HEK293T (cell line): ENCODE data around the gene WWOX.

Experiments
- CTCF ChIA-PET: fragments of 350-600 bp; formaldehyde crosslinking; extraction: SDS; loops from one replicate; lab custom pipeline; 2021; ENCODE audit warnings: antibody characterized with exemption, inconsistent platforms; lab: Yijun Ruan, JAX
- POLR2A ChIA-PET: fragments of 350-600 bp; formaldehyde crosslinking; extraction: SDS; loops from one replicate; lab custom pipeline; 2020; ENCODE audit warnings: antibody characterized with exemption, inconsistent platforms; lab: Yijun Ruan, JAX
- DNase-seq: peaks from one replicate; pipeline ENCODE4 v3.0.0; 2012; ENCODE audit warnings: mixed read lengths; ENCODE audit errors: extremely low spot score
- ARNT ChIP-seq: fragments of 450-650 bp; IDR thresholded peaks from 2 replicates; pipeline ENCODE4 v1.6.1; 2017; ENCODE audit warnings: mild to moderate bottlenecking
- BHLHE40 ChIP-seq: fragments of 450-650 bp; IDR thresholded peaks from 2 replicates; pipeline ENCODE4 v1.6.1; 2016; ENCODE audit warnings: mild to moderate bottlenecking, moderate library complexity, borderline replicate concordance
- CTBP1 ChIP-seq: fragments of 450-650 bp; IDR thresholded peaks from 2 replicates; pipeline ENCODE4 v1.6.1; 2016; ENCODE audit warnings: borderline replicate concordance
- ELF4 ChIP-seq: fragments of 450-650 bp; IDR thresholded peaks from 2 replicates; pipeline ENCODE4 v1.6.1; 2017; ENCODE audit warnings: antibody characterized with exemption
- FOXA1 ChIP-seq: fragments of 450-650 bp; IDR thresholded peaks from 2 replicates; pipeline ENCODE4 v1.6.1; 2016; ENCODE audit warnings: mild to moderate bottlenecking
- FOXK2 ChIP-seq: fragments of 450-650 bp; IDR thresholded peaks from 2 replicates; pipeline ENCODE4 v1.6.1; 2016; ENCODE audit warnings: mild to moderate bottlenecking
- FOXM1 ChIP-seq: fragments of 450-650 bp; IDR thresholded peaks from 2 replicates; pipeline ENCODE4 v1.6.1; 2017; ENCODE audit warnings: mild to moderate bottlenecking, borderline replicate concordance
- HDGF ChIP-seq: fragments of 450-650 bp; IDR thresholded peaks from 2 replicates; pipeline ENCODE4 v1.6.1; 2017; ENCODE audit warnings: antibody characterized with exemption, borderline replicate concordance
- L3MBTL2 ChIP-seq: fragments of 450-650 bp; conservative IDR thresholded peaks from 2 replicates; pipeline ENCODE4 v1.6.1; 2016; ENCODE audit warnings: mild to moderate bottlenecking
- LEF1 ChIP-seq: fragments of 450-650 bp; IDR thresholded peaks from 2 replicates; pipeline ENCODE4 v1.6.1; 2017; ENCODE audit warnings: mild to moderate bottlenecking, borderline replicate concordance
- NFRKB ChIP-seq: fragments of 450-650 bp; IDR thresholded peaks from 2 replicates; pipeline ENCODE4 v1.6.1; 2016; ENCODE audit warnings: mild to moderate bottlenecking, moderate library complexity
- PKNOX1 ChIP-seq: fragments of 450-650 bp; IDR thresholded peaks from 2 replicates; pipeline ENCODE4 v1.6.1; 2016
- SP1 ChIP-seq: fragments of 450-650 bp; IDR thresholded peaks from 2 replicates; pipeline ENCODE4 v1.6.1; 2017
- SUZ12 ChIP-seq: fragments of 450-650 bp; IDR thresholded peaks from 2 replicates; pipeline ENCODE4 v1.6.1; 2016; ENCODE audit warnings: mild to moderate bottlenecking
- TARDBP ChIP-seq: fragments of 450-650 bp; IDR thresholded peaks from 2 replicates; pipeline ENCODE4 v1.6.1; 2016
- ZNF384 ChIP-seq: fragments of 450-650 bp; IDR thresholded peaks from 2 replicates; pipeline ENCODE4 v1.6.1; 2016

The WWOX gene

GRCh38 chr16:79061181-79061580 is 961.7 kb downstream of the WWOX start:
- TF ChIP-seq HDGF (no peak), CTBP1 (no peak)
- ChIA-PET POLR2A (no interaction called here), CTCF (interaction anchor here (0.5 to 1.5 kb wide), 2 partner anchors 15 to 907 kb away, joined by 3 to 4 read pairs; no protein-coding TSS in a partner anchor)
- no peak for DNase-seq

GRCh38 chr16:79062336-79062735 is 962.9 kb downstream of the WWOX start:
- POLR2A ChIA-PET = no interaction called here
- TF ChIP-seq ARNT (peak; percentile 71; the same call in 1 of the 2 replicates), CTBP1 (peak; percentile 52; the same call in 1 of the 2 replicates), SUZ12 (no peak), FOXK2 (no peak), NFRKB (no peak), ZNF384 (peak; percentile 51; the same call in 1 of the 2 replicates), PKNOX1 (peak; percentile 81)
- DNase-seq = peak; percentile 34
- CTCF ChIA-PET = no interaction called here

- DNase-seq = no peak
- TF ChIP-seq SUZ12 = no peak
- TF ChIP-seq LEF1 = no peak
- ChIA-PET CTCF (no interaction called here), POLR2A (no interaction called here)
These were observed 963.4 kb downstream of the WWOX start for GRCh38 chr16:79062821-79063220.

GRCh38 chr16:79064256-79064972 is 965.0 kb downstream of the WWOX start:
- ChIA-PET POLR2A (no interaction called here), CTCF (no interaction called here)
- TF ChIP-seq FOXK2 (no peak), TARDBP (no peak), NFRKB (no peak), FOXA1 (no peak), LEF1 (no peak), ARNT (no peak), HDGF (no peak), ZNF384 (no peak), BHLHE40 (no peak), L3MBTL2 (no peak)
- DNase-seq = no peak

GRCh38 chr16:79066561-79066960 is 967.1 kb downstream of the WWOX start:
- POLR2A ChIA-PET = no interaction called here
- CTCF ChIA-PET = interaction anchor here (0.6 kb wide), 1 partner anchor 1591 kb away, joined by 4 read pairs; no protein-coding TSS in a partner anchor
- DNase-seq = no peak
- TF ChIP-seq FOXM1 (no peak), HDGF (no peak), PKNOX1 (no peak), TARDBP (no peak), SP1 (no peak), FOXA1 (no peak), ZNF384 (no peak), NFRKB (no peak), SUZ12 (no peak), BHLHE40 (no peak), ELF4 (no peak), LEF1 (no peak), CTBP1 (no peak), FOXK2 (no peak), ARNT (no peak), L3MBTL2 (no peak)

GRCh38 chr16:79067600-79067999 is 968.1 kb downstream of the WWOX start:
- DNase-seq = no peak
- ChIA-PET POLR2A (no interaction called here), CTCF (no interaction called here)
- TF ChIP-seq TARDBP (no peak), LEF1 (no peak), NFRKB (no peak), HDGF (no peak), BHLHE40 (no peak), FOXM1 (no peak), PKNOX1 (no peak)

GRCh38 chr16:79069121-79069520 is 969.7 kb downstream of the WWOX start:
- ChIA-PET POLR2A (no interaction called here), CTCF (no interaction called here)
- DNase-seq = no peak
- TF ChIP-seq TARDBP (no peak), ZNF384 (no peak), FOXM1 (no peak), BHLHE40 (no peak), HDGF (no peak), ARNT (no peak), SP1 (no peak), ELF4 (no peak), FOXA1 (no peak)
